Endothelial cell (in vitro differentiated cells): ENCODE results near the gene TMEM144. TPM values are rescaled to one million over a fixed set of nuclear protein-coding genes. Genes with fewer than 3 reads are reported as not detected.

Source experiments
- DNase-seq: peaks from one replicate; pipeline ENCODE4 v3.0.0; 2021; ENCODE audit warnings: low spot score
- H3K27ac Mint-ChIP-seq: one replicate; pipeline ENCODE4 v1.8.0; 2021; ENCODE audit warnings: mixed read lengths, inconsistent platforms; ENCODE audit not compliant: unreplicated experiment
- H3K27me3 Mint-ChIP-seq: one replicate; pipeline ENCODE4 v1.8.0; 2021; ENCODE audit warnings: mild to moderate bottlenecking, moderate library complexity, mixed read lengths, inconsistent platforms; ENCODE audit not compliant: unreplicated experiment
- H3K36me3 Mint-ChIP-seq: one replicate; pipeline ENCODE4 v1.8.0; 2021; ENCODE audit warnings: mild to moderate bottlenecking, low read depth, mixed read lengths, inconsistent platforms; ENCODE audit not compliant: unreplicated experiment
- H3K4me1 Mint-ChIP-seq: one replicate; pipeline ENCODE4 v1.8.0; 2021; ENCODE audit warnings: mild to moderate bottlenecking, mixed read lengths, inconsistent platforms; ENCODE audit not compliant: unreplicated experiment
- H3K4me3 Mint-ChIP-seq: one replicate; pipeline ENCODE4 v1.8.0; 2021; ENCODE audit warnings: mild to moderate bottlenecking, mixed read lengths, inconsistent platforms; ENCODE audit not compliant: unreplicated experiment
- H3K9me3 Mint-ChIP-seq: one replicate; pipeline ENCODE4 v1.8.0; 2021; ENCODE audit warnings: mixed read lengths, inconsistent platforms; ENCODE audit not compliant: unreplicated experiment
- total RNA-seq: library from RNA; stranded (reverse); fragmentation: NEBNext Ultra II Directional; extraction: Animal tissue kit (Norgen Biotek cat#: 25700); gene quantifications from one replicate; pipeline ENCODE4 v1.2.1, GENCODE V29; 2021; ENCODE audit not compliant: unreplicated experiment
- TF ChIP-seq, protein P1 (sequence below): fragments of 200-600 bp; sonication (generic); IDR thresholded peaks from one replicate; pipeline ENCODE4 v1.5.0; 2021; ENCODE audit warnings: antibody characterized with exemption; ENCODE audit not compliant: unreplicated experiment

TMEM144 gene
- total RNA-seq, 1 donor from 2014 or later: 5.7 TPM

DNA sequence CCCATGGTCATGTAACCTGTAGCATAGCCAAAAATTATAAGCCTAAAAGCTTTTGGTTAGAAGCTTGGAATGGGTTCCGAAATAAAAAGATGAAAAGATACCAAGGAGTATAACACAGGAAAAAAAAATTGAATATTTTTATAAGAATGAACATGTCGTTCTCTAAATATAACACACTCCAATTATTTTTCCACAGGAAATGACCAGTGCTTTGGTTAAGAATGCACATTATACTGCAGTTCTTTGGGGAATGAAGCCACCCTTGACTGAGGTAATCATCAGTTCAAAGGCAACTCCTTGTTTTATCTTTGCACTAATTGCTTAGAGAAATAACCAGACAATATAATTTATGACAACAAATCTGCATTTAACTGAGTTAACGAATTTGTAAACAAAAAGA, 30.8 kb upstream of the TMEM144 start:
- Mint-ChIP-seq H3K4me3 (no peak overlapping the region), H3K4me1 (no peaks in the 10 kb centered on the region), H3K9me3 (no peaks in the 10 kb centered on the region), H3K27me3 (no peaks in the 10 kb centered on the region), H3K36me3 (no peaks in the 10 kb centered on the region), H3K27ac (no peak overlapping the region)
- DNase-seq: no peak
- TF ChIP-seq, protein P1, sequence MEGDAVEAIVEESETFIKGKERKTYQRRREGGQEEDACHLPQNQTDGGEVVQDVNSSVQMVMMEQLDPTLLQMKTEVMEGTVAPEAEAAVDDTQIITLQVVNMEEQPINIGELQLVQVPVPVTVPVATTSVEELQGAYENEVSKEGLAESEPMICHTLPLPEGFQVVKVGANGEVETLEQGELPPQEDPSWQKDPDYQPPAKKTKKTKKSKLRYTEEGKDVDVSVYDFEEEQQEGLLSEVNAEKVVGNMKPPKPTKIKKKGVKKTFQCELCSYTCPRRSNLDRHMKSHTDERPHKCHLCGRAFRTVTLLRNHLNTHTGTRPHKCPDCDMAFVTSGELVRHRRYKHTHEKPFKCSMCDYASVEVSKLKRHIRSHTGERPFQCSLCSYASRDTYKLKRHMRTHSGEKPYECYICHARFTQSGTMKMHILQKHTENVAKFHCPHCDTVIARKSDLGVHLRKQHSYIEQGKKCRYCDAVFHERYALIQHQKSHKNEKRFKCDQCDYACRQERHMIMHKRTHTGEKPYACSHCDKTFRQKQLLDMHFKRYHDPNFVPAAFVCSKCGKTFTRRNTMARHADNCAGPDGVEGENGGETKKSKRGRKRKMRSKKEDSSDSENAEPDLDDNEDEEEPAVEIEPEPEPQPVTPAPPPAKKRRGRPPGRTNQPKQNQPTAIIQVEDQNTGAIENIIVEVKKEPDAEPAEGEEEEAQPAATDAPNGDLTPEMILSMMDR: no peak

DNA sequence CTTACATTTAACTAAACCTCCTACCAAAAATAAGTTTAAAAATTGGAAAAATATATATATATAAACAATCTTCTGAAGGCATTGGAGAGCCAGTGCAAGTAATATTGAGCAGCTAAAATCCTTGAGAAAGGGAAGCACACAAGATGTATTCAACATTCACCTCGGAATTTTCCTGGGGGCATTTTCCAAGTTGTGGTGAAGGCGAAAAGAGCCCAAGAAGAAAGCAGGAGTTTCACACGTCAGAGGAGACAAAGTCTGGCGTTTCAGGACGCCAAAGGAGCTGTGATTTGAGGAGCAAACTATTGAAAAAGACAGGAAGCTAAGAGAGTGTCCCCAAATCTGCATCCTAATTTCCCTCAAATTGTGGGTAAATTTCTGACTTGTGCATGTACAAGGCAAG, 28.4 kb upstream of the TMEM144 start:
- H3K4me3 Mint-ChIP-seq: no peak overlapping the region
- H3K27ac Mint-ChIP-seq: no peak overlapping the region
- TF ChIP-seq, protein P1: no peak
- no peaks in the 10 kb centered on the region for H3K27me3 Mint-ChIP-seq
- H3K9me3 Mint-ChIP-seq: no peaks in the 10 kb centered on the region
- DNase-seq: no peak
- H3K4me1 Mint-ChIP-seq: no peaks in the 10 kb centered on the region
- H3K36me3 Mint-ChIP-seq: no peaks in the 10 kb centered on the region

DNA sequence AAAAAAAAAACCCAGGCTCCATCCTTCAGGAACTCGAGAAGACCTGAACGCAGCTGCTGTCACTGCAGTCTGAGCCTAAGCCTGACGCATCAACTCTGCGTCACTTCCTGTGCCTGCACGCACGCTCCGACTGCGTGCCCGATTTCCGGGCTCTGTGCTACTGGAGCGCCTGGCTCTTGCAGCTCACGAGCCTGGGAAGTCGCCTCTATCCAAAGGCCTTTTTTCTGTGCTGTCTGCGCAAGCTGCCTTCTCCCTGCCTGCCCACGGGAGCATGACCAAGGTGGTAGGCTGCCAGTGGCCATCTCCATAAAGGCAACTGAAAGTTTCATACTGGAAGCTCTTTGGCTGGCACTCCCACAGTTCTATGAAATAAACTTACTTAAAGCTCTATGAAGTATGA, 27.6 kb upstream of the TMEM144 start:
- H3K4me1 Mint-ChIP-seq: no peaks in the 10 kb centered on the region
- H3K27ac Mint-ChIP-seq: no peak overlapping the region
- H3K36me3 Mint-ChIP-seq: no peaks in the 10 kb centered on the region

DNA sequence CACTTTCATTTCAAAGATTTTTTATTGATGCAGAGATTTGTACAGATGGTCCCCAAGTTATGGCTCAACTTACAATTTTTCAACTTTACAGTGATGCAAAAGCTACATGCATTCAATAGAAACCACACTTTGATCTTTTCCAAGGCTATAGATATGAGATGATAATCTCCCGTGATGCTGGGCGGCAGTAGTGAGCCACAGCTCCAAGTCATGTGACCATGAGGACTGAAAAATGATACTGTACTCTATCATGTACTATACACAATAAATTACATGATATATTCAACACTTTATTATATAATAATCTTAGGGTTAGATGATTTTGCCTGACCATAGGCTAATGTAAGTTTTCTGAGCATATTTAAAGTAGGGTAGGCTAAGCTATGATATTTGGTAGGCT, 23.5 kb upstream of the TMEM144 start:
- TF ChIP-seq, protein P1: no peak
- H3K4me3 Mint-ChIP-seq: no peak overlapping the region
- no peaks in the 10 kb centered on the region for H3K36me3 Mint-ChIP-seq
- no peaks in the 10 kb centered on the region for H3K4me1 Mint-ChIP-seq
- H3K9me3 Mint-ChIP-seq: no peaks in the 10 kb centered on the region
- no peaks in the 10 kb centered on the region for H3K27me3 Mint-ChIP-seq
- H3K27ac Mint-ChIP-seq: no peak overlapping the region
- no peak for DNase-seq

More for the DNA sequence above, 27.6 kb upstream of the TMEM144 start:
- Mint-ChIP-seq H3K4me3 (no peak overlapping the region), H3K9me3 (no peaks in the 10 kb centered on the region), H3K27me3 (no peaks in the 10 kb centered on the region)
- DNase-seq: no peak
- TF ChIP-seq, protein P1: no peak

DNA sequence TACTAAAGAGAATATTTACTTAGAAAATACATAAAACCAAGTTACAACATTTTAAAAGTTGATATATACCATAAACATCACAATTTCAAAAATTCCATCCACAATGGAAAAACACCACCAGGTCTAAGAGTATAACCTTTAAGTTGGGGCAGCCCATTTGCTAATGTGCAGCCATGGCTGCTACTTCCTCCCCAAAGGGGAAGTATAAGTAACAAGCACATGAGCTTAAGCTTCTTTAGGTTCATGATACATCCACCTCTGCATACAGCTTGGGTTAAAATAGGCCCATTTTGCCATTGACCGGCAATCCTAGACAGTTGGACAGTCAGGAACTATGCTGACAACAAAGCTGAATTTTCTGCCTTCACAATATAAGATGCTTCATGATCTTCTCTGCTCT, 20.9 kb upstream of the TMEM144 start:
- Mint-ChIP-seq H3K4me3 (no peak overlapping the region), H3K9me3 (no peaks in the 10 kb centered on the region), H3K36me3 (no peaks in the 10 kb centered on the region), H3K27me3 (no peaks in the 10 kb centered on the region), H3K27ac (no peak overlapping the region), H3K4me1 (no peaks in the 10 kb centered on the region)
- DNase-seq: no peak
- TF ChIP-seq, protein P1: no peak
